HG03342 (cell line): Measurements from ENCODE around the gene DYSF.

ENCODE experiments used
- ATAC-seq: cut with Tn5 transposase; IDR thresholded peaks from one replicate; pipeline ENCODE4 v1.9.1; 2021; ENCODE audit warnings: mild to moderate bottlenecking, moderate library complexity; ENCODE audit not compliant: unreplicated experiment

The DYSF gene

DNA sequence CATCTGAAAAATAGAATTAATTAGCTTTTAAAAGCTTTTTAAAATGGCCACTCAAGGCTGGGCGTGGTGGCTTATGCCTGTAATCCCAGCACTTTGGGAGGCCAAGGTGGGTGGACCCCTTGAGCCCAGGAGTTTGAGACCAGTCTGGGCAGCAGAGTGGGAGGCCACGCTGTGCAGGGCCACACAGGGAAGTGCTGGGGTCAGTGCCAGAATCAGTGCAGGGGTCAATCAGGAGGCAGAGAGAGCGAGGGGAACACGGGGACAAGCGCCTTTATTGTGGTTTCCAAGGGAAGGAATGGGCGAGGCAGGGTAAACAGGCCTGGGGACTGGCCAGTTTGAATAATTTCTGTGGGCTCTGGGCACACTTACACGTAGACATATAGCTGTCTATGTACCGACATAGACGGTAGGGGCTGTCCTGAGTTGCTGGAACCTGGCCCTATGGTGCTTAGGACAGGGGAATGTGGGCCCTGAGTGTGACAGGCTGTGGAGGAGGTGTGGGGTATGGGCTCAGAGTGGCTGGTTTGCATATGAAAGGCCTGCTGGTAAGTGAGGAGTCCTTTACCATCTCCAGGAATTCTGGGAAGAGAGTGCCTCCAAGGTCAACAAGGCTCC lies 42.9 kb downstream of the DYSF start:
- no peak for ATAC-seq

DNA sequence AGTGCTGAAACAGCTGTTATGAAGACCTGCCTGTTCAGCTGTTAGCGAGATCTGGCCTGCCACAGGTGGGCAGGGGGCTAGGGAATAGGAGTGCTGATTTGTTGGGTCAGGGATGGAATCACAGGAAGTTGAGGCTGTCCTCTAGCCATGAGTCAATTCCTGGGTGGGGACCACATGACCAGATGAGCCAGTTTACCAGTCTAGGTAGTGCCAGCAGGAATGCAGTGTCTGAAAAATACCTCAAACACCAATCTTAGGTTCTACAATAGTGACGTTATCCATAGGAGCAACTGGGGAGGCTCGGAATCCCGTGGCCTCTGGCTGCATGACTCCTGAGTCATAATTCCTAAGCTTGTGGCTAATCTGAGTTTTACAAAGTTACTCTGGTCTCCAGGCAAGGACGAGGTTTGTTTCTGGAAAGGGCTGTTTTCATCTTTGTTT lies 44.9 kb downstream of the DYSF start:
- ATAC-seq, result no peak

DNA sequence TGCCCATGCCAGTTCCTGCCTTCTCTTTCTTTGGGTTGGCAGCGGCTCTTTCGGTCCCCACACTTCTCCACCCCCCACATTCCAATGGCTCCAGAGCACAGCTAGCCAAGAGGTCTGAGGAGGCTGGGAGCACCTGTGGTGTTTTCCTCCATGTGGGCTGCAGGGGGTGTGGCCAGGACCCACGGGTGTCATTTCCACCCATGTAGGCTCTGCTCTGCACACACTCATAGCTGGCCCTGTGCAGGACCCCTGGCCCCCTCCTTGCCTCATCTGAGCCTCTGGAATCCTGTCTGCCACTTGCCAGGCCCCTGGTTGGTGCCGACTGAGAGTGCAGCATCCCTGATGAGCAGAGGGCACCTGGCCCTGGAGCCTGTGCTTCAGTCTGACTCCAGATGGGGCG lies 46.3 kb downstream of the DYSF start:
- no peak for ATAC-seq

DNA sequence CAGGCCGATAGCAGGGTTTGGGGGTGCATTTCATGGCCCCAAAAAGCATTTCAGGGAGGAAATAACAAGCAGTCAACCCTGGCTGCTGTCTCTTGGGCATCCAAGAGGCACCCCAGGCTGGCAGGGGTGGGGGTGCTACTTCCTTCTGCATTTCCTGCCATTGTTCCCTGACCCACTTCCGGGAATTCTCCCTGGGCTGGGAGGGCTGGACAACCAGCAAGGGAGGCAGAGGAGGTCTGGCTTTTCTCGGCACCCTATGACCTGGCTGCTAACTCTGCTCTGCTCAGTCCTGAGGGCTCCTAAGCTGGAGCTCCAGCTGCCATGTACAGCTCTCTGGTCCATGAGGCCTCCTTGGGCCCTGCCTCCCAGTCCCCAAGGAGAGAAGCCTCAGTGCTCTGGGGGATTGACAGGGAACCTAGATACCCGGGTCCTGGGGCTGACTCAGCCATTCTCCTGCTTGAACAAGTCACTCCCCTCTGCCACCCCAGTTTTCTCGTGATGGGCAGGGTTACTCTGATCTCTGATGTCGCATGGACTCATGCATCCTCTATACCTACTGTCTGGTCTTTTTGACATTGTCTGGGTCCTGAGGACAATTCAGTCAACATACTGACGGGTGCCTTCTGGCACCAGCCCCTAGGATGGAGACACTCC lies 47.2 kb downstream of the DYSF start:
- no peak for ATAC-seq

DNA sequence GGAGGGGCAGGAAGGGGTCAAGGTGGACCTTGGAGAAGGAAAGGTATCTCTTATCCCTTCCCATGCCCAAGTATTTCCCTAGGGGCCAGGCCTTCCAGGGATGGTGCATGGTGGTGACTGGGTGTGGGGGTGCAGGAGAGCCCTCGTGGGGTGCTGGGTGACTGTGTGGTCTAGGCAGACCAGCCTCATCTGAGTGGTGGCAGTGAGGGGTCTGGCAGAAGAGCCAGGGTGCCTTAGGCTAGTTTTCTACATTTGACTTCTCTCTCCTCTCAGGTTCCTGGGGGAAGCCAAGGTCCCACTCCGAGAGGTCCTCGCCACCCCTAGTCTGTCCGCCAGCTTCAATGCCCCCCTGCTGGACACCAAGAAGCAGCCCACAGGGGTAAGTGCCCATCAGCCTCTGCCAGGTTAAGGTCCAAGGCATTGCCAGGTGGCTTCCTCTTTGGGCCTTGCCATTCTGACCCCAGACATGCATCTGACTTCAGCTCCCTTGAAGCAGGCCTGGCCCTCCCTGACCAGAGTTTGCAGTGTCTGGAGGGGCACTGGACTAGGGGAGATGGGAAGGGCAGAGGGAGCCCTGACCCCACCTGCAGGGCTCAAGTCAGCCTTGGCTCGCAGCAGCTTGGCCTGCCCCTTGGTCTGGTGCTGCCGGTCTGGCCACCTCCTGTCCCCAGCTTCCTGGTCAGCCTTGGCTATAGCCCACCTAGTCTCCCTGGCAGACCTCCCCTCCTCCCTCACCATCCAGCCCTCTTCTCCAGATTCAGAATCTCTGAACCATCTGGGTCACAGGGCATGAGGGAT lies 49.8 kb downstream of the DYSF start:
- ATAC-seq, result no peak

DNA sequence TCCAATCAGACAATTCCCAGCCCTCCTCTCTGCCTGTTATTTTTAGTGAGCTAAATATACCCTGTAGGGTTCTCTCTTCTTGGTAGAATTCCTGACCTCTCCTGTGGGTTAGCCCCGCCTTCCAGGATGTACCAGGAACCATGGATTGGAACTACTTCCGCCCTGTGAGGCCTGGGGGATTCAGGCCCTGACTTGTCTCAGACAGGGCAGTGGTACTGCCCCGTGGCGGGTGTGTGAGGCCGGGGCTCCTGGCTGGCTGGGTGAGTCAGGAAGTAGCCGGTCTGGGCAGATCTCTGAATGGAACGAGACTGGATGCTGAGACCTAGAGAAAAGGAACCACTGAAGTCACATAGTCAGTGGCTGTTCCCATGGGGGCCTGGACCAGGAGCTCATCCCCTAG lies 50.5 kb downstream of the DYSF start:
- ATAC-seq, result no peak

DNA sequence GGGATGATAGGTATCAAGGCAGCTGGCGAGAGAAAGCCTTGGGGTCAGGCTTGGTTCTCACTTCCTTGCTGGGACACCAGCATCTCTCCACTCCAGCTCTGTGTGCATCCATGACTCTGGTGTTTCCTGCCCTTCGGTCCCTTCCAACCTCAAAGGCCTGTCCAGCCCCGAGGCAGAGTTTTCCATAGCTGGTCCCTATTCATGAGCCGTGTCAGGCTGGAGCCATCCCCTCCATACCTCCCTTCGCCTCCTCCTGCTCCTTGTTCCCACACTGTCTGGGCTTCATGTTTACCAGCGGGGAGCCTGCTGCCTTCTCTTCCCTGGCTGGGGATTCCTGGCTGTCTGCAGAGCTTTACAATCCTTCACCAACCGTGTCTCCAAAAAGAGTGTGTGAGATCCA lies 51.2 kb downstream of the DYSF start:
- no peak for ATAC-seq

DNA sequence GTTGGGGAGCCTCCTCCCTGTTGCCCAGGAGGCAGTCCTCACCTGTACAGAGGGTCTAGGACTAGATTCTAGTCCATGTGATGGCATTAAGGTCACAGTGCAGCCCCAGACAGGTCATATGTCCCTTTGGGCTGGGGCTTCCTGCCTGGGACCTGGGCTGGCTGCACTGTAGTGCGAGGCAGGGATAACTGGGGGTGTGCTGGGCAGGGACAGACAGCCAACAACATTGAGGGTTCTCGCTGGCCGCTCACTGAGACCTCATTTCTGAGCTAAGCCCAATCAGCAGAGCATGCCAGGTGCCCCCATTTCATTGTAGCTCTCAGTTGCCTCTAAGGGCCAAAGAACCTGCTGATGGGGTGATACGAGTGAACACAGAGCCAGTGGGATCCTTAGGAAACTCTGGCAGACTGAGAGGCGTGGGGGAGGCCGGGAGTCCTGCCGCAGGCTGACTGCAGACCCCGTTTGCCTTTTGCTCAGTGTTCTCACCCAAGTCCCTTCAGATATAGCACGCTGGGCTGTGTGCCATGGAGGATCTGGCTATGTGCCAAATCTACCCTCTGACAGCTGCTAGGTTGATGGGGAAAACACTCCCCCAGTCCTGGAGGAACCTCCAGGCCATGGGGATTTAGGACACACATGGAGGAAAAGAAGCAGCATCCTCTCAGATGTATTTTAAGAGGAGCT lies 51.9 kb downstream of the DYSF start:
- no peak for ATAC-seq

DNA sequence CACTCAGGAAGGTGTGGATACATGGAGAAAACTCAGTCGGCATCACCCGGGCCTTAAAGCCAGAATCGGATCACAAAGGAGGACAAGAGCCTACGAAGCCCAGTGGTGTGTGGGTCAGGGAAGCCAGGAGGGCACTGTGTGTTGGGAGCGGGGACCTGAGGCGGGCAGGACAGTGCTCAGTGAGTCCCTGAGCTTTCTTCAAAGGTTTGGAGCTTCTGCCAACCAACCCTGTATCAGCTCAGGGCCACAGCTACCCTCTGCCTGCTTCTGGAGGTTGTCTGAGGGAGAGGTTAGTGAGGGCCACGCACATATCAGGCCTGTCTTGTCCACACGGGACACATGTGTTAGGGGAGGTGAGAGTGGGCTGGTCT lies 52.4 kb downstream of the DYSF start:
- ATAC-seq, result no peak

DNA sequence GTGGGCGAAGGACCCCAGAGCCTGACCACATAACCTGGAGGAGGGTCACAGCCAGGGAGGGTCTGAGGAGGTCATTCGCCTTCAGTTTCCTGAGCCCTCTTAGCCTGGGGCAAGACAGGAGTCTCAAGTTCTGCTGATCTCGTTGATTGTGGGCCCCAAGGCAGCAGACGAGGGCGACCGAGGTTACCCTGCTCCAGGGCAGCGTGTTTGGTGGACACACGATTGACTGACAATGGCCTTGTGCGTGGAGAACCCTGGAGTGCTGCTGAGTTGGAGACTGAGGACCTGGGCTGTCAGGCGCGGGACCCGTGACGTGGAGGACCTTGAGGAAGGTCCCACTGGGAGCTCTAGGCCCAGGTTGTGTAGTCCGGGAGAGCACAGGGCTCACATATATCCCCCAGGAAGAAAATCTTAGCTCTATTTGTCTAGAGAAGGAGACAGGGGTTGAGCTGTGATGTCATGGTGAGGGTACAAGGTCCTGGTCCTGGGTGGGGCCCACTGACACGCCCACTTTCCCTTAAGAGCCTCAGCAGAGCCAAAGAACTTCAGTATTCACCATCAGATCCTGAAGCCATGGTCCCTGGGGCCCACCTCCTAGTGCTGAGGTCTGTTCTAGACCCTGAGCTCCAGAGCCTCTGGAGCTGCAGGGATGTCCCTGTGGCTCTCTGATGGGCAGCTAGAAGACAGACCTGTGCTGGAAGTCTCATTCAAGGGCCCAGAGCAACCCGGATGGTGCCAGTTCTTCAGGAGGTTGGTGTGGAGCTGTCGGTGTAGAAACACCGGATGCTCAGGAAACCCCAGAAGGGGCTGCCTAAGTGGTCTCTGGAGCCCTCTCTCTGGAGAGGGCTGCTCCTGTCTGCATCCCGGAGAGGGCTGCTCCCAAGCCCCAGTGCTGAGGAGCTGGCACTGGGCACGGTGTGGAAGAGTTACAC lies 53.1 kb downstream of the DYSF start:
- no peak for ATAC-seq

DNA sequence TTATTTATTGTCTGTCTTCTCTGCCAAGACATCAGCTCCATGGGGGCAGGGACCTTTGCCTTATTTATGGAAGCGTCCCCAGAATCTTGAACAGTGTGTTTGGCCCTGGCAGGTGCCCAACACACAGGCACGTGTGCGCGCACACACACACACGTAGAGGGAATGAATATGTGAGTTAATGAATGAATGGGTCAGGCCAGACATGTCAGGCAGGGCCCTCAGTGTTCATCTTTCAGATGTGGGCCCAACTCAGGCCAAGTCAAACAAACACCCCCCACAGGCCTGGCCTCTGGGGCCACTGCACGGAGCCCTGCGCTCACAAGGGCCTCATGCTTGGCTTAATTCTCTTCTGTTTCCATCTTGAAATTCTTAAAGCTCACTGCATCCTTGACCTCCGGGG lies 54.1 kb downstream of the DYSF start:
- ATAC-seq, result no peak

DNA sequence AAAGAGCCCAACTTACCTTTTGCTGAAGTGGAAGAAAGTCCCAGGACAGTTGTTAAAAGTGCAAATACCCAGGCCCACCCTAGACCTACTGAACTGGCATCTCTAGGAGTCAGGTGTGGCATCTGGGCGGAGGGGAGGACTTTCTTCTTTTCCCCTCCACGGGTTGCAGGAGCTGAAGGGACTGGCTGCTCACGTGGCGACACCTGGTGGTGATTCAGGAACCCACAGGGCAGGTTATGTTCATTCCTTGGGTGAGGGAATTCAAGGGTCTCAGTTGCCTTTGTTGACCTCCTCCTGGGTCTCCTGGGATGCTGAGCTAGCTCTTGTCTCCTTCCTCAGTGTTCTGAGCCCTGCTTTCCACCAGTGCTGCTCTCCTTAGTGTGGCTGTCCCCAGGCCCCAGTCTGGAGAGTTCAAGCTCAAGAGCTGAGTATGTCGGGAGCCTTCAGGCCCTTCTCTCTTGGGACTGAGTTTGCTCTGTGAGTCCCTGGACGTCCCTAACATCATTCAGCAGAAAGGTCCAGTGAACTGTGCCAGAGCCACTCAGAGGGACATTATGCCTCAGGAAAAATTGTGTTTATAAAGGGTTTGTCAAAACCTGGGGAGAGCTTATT lies 56.9 kb downstream of the DYSF start:
- ATAC-seq, result no peak

DNA sequence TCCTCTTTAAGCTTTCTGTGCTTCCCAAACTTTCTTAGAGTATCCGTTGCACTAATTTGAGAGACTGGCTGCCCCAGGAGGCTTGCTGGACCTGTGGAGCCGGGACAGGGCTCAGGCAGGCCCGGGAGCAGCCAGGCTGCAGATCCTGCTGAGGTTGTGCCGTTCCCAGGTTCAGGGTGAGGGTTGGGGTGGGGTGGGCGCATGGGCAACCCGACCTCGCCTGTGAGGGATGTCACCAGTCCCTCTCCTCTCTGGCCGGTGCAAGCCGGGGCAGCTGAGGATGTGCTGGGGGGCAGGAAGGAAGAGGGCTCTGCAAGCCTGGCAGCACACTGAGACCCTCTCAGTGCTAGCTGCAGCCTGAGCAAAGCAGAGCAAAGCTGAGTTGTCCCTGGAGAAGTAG lies 57.6 kb downstream of the DYSF start:
- ATAC-seq, result no peak

DNA sequence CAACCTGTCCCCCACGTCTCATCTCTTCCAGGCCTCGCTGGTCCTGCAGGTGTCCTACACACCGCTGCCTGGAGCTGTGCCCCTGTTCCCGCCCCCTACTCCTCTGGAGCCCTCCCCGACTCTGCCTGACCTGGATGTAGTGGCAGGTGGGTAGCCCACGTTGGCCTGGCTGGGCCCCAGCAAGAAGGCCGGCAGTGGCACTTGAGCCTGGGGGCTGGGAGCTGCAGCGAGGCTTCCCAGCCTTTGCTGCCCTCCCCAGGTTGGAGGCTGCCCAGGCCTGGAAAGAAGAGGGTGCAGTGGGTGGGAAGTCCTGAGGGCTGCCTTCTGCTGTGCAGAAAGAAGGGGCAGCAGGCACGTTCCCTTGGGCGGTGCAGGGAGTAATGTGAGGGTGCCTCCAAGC lies 58.4 kb downstream of the DYSF start:
- ATAC-seq, result no peak

DNA sequence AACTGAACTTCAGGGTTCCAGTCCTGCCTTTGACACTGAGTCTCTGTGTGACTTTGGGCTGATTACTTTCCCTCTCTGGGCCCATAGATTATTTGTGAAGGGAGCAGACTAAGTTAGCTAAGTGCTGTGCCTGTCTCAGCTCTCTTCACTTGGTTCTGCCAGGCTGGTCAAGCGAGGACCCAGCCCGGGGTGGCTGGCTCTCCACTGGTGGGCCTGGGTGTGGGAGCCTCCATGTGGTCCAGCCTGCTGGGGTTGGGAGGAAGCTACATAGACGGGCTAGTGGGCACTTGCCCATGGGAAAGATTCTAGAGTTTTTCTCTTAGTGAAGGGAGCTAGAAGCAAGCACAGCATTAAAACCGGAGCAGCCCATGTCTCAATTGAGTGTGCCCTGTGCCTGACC lies 59.0 kb downstream of the DYSF start:
- ATAC-seq, result no peak

DNA sequence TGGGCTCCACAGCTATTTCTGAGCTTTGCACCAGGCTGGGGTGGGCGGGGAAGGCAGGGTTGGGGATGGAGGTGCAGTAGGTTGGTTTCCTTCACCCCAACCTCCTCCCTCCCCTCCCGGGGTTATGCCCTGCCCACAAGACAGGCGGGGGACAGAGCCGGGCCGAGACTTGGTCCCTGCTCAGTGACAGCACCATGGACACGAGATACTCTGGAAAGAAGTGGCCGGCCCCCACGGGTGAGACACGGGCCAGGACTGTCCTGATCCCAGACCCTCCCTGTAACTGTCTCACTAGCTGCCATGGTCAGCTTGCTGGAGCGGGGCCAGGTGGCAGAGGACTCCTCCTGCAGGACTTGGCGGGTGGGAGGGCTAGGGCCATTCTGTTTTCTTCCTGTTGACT lies 59.7 kb downstream of the DYSF start:
- ATAC-seq, result no peak

DNA sequence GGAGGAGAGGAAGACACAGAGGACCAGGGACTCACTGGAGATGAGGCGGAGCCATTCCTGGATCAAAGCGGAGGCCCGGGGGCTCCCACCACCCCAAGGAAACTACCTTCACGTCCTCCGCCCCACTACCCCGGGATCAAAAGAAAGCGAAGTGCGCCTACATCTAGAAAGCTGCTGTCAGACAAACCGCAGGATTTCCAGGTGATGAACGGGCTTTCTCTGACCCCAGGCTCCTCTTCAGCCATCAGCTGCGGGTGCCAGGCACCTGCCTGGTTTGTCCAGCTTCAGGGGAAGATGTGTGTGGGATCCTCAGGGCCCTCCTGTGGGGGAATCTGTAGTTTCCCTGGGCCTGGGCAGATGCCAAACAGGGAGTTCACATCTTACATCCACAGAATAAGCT lies 60.4 kb downstream of the DYSF start:
- ATAC-seq, result no peak

DNA sequence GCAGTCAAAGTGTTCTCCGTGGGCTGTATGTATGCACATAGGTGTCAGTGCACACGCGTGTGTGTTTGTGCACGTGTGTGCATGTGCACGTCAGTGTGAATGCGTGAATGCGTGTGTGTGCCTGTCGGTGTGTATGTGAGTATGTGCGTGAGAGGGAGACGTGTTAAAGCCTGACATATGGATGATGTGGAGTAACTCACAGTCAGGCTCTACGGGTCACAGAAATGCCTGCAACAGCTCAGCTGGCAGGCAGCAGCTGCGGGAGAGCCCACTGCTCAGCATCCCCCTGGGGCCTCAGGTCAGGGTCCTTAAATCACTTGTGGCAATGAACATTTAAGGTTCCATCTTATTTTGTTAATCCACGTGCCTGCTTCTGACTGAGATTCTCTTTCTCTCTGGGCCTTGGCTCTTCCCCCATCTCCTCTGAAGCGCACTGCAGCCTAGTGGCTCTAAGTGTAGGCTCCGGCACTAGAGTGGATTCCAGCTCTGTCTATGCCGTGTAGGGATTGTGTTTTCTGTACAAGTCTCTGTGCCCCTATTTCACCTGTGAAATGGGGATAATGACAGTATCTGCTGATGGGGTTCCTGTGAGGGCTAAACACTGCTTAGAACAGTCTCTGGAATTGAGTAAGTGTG lies 63.0 kb downstream of the DYSF start:
- ATAC-seq, result no peak

DNA sequence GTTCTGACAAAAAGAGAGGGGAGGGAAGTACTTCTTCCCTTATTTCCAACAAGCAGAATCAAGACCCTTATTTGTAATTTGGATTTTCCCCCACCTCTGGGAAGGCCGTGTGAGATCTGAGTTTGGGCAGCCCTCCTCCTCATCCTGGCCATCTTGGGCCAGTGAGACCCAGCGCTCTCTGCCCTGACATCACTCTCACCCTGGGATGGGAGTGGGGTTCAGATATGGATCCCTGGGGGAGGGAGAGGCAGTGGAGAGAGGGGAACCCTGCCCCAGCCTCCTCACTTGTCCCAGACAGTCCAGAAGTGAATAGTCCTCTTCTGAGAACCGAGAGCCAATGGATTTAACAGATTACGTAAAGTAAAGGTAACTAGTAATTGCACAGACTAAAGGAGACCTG lies 64.5 kb downstream of the DYSF start:
- no peak for ATAC-seq

DNA sequence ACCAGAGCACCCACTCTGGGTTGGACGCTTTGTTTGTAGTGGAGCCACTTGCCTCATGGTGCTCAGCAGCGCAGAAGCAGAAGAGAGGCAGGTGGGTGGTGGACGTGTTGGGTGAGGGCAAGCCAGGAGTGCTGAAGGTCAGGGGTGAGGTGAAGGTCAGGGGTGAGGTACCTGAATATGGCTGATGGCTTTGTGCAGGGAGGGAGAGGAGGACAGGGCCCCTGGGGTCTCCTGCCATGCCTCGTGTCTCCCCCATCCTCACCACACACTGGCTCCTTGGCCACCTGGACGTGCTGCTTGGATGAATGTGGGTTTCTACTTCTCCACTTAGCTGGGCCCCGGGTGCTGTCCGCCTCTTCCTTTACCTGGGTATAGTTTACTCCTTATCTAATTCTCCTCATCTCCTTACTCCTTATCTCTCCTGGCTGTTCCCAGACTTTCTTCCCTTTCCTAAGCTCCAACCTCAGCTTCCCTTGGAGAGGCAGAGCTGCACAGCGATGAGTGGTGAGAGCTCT lies 68.1 kb downstream of the DYSF start:
- ATAC-seq, result no peak
